Measurements from ENCODE around the gene DHCR7. TPM values are rescaled to one million over a fixed set of nuclear protein-coding genes. Genes with fewer than 3 reads are reported as not detected.

The DHCR7 gene
- total RNA-seq, 1 donor from 2014 or later = 35.5 TPM

DNA sequence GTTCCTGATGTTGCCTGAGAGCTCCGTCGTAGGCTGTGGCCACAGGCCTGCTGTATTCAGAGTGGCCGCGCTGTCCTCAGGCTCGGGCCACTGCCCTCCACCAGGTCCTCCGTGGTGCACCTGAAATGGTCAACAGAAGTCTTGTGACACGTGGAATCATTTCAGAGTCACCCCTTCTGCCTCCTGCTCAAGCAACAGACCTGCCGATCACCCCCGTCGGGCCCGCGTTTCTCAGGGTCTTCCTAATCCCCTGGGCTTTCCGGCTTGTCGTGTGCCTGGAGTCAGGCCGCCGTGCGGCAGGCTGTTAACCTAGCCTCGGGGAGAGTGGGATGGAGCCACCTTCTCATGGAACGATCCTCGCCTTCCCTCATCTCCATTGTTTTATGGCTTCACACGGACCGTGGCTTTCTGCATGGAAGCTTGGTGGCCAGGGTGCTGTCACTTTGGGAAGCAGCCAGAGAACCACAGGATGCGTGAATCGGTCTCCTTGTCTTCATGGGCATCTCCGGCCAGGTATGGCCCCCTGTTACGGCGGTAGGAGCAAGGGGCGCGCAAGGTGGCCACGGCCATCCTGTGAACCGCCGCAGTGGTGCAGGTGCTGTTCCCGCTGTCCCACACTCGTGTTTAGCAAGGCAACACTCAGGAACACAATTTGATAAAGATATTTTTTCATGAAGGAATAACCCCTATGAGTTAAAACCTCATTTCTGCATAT, 28.9 kb upstream of the DHCR7 start:
- CTCF ChIA-PET = no interaction called here
- Mint-ChIP-seq H3K4me3 (no peak overlapping the region), H3K36me3 (ENCODE audit: low read depth) (peaks cover 91% of the 10 kb centered on the region), H3K27me3 (no peaks in the 10 kb centered on the region), H3K27ac (no peak overlapping the region), H3K9me3 (no peaks in the 10 kb centered on the region), H3K4me1 (no peaks in the 10 kb centered on the region)
- POLR2A ChIA-PET = no interaction called here
- no peak for TF ChIP-seq CTCF (IDR thresholded peaks at IDR 0.05)
- no peak for DNase-seq
- intact Hi-C loops (cut with micrococcal nuclease) = no loop called here
- no peak for ATAC-seq (ENCODE audit: low read depth)

DNA sequence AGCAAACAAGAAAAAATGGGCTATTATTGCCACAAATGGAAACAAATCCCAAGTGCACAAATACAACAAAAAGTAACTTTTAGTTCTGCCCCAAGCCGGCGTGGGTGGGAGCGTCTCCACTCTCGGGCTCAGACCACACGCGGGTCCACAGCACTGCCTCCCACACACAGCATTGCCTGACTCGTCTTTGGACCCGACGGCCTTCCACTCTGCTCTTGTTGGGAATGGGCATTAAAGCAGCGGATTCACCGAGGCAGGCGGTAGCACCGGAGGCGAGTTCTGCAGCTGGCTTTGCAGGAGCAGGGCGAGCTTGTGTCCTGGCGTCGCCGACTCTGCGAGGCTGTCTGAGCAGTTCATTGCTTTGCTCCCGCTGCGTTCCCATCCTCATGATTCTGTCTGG, 27.8 kb upstream of the DHCR7 start:
- Mint-ChIP-seq H3K9me3 (no peaks in the 10 kb centered on the region), H3K27ac (no peak overlapping the region), H3K4me3 (no peak overlapping the region), H3K4me1 (no peaks in the 10 kb centered on the region), H3K36me3 (ENCODE audit: low read depth) (peaks cover 91% of the 10 kb centered on the region), H3K27me3 (no peaks in the 10 kb centered on the region)
- CTCF ChIA-PET = no interaction called here
- POLR2A ChIA-PET = no interaction called here
- no peak for TF ChIP-seq CTCF (IDR thresholded peaks at IDR 0.05)
- ATAC-seq (ENCODE audit: low read depth) = no peak
- no peak for DNase-seq
- intact Hi-C loops (cut with micrococcal nuclease) = no loop called here

GRCh38 chr11:71474771-71475483, 26.7 kb upstream of the DHCR7 start:
- H3K27me3 Mint-ChIP-seq = no peaks in the 10 kb centered on the region
- ChIA-PET CTCF (no interaction called here), POLR2A (no interaction called here)
- H3K4me3 Mint-ChIP-seq = no peak overlapping the region
- peaks cover 84% of the 10 kb centered on the region for H3K36me3 Mint-ChIP-seq (ENCODE audit: low read depth)
- H3K27ac Mint-ChIP-seq = no peak overlapping the region
- H3K4me1 Mint-ChIP-seq = no peaks in the 10 kb centered on the region
- H3K9me3 Mint-ChIP-seq = no peaks in the 10 kb centered on the region
- no peak for TF ChIP-seq CTCF (IDR thresholded peaks at IDR 0.05)
- DNase-seq = no peak
- no peak for ATAC-seq (ENCODE audit: low read depth)
- intact Hi-C loops (cut with micrococcal nuclease) = no loop called here

- no peaks in the 10 kb centered on the region for H3K27me3 Mint-ChIP-seq
- POLR2A ChIA-PET = no interaction called here
- peaks cover 83% of the 10 kb centered on the region for H3K36me3 Mint-ChIP-seq (ENCODE audit: low read depth)
- intact Hi-C loops (cut with micrococcal nuclease) = no loop called here
- CTCF ChIA-PET = no interaction called here
- DNase-seq (no peak), ATAC-seq (ENCODE audit: low read depth) (no peak)
- H3K4me1 Mint-ChIP-seq = no peaks in the 10 kb centered on the region
- no peak for TF ChIP-seq CTCF (IDR thresholded peaks at IDR 0.05)
- H3K27ac Mint-ChIP-seq = no peak overlapping the region
- no peak overlapping the region for H3K4me3 Mint-ChIP-seq
- H3K9me3 Mint-ChIP-seq = no peaks in the 10 kb centered on the region
Observed at GRCh38 chr11:71474141-71474770, 26.1 kb upstream of the DHCR7 start.

GRCh38 chr11:71473793-71474080, 25.5 kb upstream of the DHCR7 start:
- no peak overlapping the region for H3K4me3 Mint-ChIP-seq
- POLR2A ChIA-PET = no interaction called here
- TF ChIP-seq CTCF (IDR thresholded peaks at IDR 0.05) = no peak
- CTCF ChIA-PET = no interaction called here
- H3K9me3 Mint-ChIP-seq = no peaks in the 10 kb centered on the region
- DNase-seq = no peak
- no peak for ATAC-seq (ENCODE audit: low read depth)
- H3K27ac Mint-ChIP-seq = no peak overlapping the region
- no peaks in the 10 kb centered on the region for H3K4me1 Mint-ChIP-seq
- intact Hi-C loops (cut with micrococcal nuclease) = no loop called here
- no peaks in the 10 kb centered on the region for H3K27me3 Mint-ChIP-seq
- H3K36me3 Mint-ChIP-seq (ENCODE audit: low read depth) = peaks cover 85% of the 10 kb centered on the region
